ENCODE results near the gene SPG11. TPM values are rescaled to one million over a fixed set of nuclear protein-coding genes. Genes with fewer than 3 reads are reported as not detected.
"Not testable (repeated sequence)": the region's sequence is repeated elsewhere in the genome, so short reads cannot be mapped to it uniquely, and the experiment has no call there.

SPG11 gene
- total and polyA plus RNA-seq, 10 of the 15 experiments (the other 5 are each of a cell fraction or from before 2014, with no cell fraction given) = 22.1 to 85.1 (median 47.2) TPM

DNA sequence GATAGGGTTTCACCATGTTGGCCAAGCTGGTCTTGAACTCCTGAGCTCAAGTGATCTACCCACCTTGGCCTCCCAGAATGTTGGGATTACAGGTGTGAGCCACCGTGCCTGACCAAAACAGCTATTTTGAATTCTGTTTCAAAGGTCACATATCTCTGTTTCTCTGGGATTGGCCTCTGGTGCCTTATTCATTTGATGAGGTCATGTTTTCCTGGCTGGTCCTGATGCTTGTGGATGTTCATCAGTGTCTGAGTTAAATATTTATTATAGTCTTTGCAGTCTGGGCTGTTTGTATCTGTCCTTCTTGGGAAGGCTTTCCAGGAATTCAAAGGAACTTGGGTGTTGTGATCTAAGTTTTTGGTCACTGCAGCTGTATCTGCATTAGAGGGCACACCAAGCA lies 42.5 kb upstream of the SPG11 start:
- FAIRE-seq (no peak), ATAC-seq (no peak), DNase-seq (ENCODE audit: low read depth, low spot score) (no peak)
- RAD21 ChIA-PET (ENCODE audit: unreplicated experiment) = interaction anchor here (14.2 to 18.4 kb wide), 2 partner anchors 23 to 39 kb away, joined by 231 to 653 read pairs; partner anchors contain the start of genes SPG11 and TRIM69
- SMC1A ChIA-PET (ENCODE audit: uncharacterized antibody, unreplicated experiment) = interaction anchor here (0.7 to 19.0 kb wide), 7 partner anchors 15 to 121 kb away, joined by 3 to 637 read pairs (median 3); partner anchors contain the start of genes SPG11 and TRIM69
- no peaks in the 10 kb centered on the region for H3K4me1 ChIP-seq (ENCODE audit: control insufficient read depth, insufficient read depth, low read length)
- intact Hi-C loops (cut with micrococcal nuclease; ENCODE audit: unreplicated experiment) = no loop called here
- H3K79me2 ChIP-seq (ENCODE audit: control insufficient read depth, insufficient read depth, low read length) = peaks cover 24% of the 10 kb centered on the region
- CTCF ChIA-PET = interaction anchor here (0.7 to 14.3 kb wide), 8 partner anchors 10 to 458 kb away, joined by 3 to 278 read pairs (median 4); partner anchors contain the start of genes SORD, SPG11 and TRIM69
- POLR2A ChIA-PET = interaction anchor here (2.0 to 24.8 kb wide), 2 partner anchors 8 to 26 kb away, joined by 6 to 718 read pairs; partner anchors contain the start of gene TRIM69
- no peaks in the 10 kb centered on the region for H3K27me3 ChIP-seq (replicated peaks in 1 of 2; ENCODE audit: control insufficient read depth in 2 of 2, insufficient read depth in 2 of 2, low read length in 1 of 2)
- no peak for TF ChIP-seq SREBF1 (IDR thresholded peaks at IDR 0.05; ENCODE audit: low read length)
- no peak overlapping the region for H2AFZ ChIP-seq (ENCODE audit: control insufficient read depth, low read depth, low read length)
- no TSS peak for BruUV-seq (replicated peaks)
- H3K4me3 ChIP-seq = no peak overlapping the region
- H3K4me2 ChIP-seq (ENCODE audit: control insufficient read depth, insufficient read depth) = no peak overlapping the region
- 100% methylated on average over 1 of the region's 1 CpG for WGBS (ENCODE audit: insufficient coverage, insufficient replicate concordance, low lambda C conversion rate, missing lambda C conversion rate)
- H3K9me3 ChIP-seq (replicated peaks; ENCODE audit: control insufficient read depth, insufficient read depth, low read length) = peaks cover 5% of the 10 kb centered on the region; the same call in 1 of the 3 replicates
- H3K9ac ChIP-seq (ENCODE audit: control insufficient read depth, insufficient read depth, low read length) = no peak overlapping the region
- H4K20me1 ChIP-seq (ENCODE audit: control insufficient read depth, insufficient read depth) = no peaks in the 10 kb centered on the region
- in situ Hi-C loops (cut with MboI) = no loop called here
- no peak overlapping the region for H3K27ac ChIP-seq (ENCODE audit: control insufficient read depth, insufficient read depth)
- peaks cover 0 to 2% of the 10 kb centered on the region in 2 experiments; a peak in 1 of 4 replicates for H3K36me3 ChIP-seq (ENCODE audit: control insufficient read depth in 2 of 2, insufficient read depth in 2 of 2, low read length in 1 of 2)

GRCh38 chr15:44700676-44701075 lies 37.2 kb upstream of the SPG11 start:
- POLR2A ChIA-PET; H3K27me3 ChIP-seq (replicated peaks in 1 of 2; ENCODE audit: control insufficient read depth in 2 of 2, insufficient read depth in 2 of 2, low read length in 1 of 2); RAD21 ChIA-PET (ENCODE audit: unreplicated experiment); ATAC-seq; DNase-seq (ENCODE audit: low read depth, low spot score); H3K27ac ChIP-seq (ENCODE audit: control insufficient read depth, insufficient read depth); BruUV-seq (replicated peaks); H3K4me1 ChIP-seq (ENCODE audit: control insufficient read depth, insufficient read depth, low read length); H3K4me3 ChIP-seq; H2AFZ ChIP-seq (ENCODE audit: control insufficient read depth, low read depth, low read length); in situ Hi-C loops (cut with MboI); H4K20me1 ChIP-seq (ENCODE audit: control insufficient read depth, insufficient read depth); intact Hi-C loops (cut with micrococcal nuclease; ENCODE audit: unreplicated experiment); H3K36me3 ChIP-seq (ENCODE audit: control insufficient read depth in 2 of 2, insufficient read depth in 2 of 2, low read length in 1 of 2); FAIRE-seq; H3K4me2 ChIP-seq (ENCODE audit: control insufficient read depth, insufficient read depth); H3K9ac ChIP-seq (ENCODE audit: control insufficient read depth, insufficient read depth, low read length); H3K79me2 ChIP-seq (ENCODE audit: control insufficient read depth, insufficient read depth, low read length); H3K9me3 ChIP-seq (replicated peaks; ENCODE audit: control insufficient read depth, insufficient read depth, low read length): not testable (repeated sequence)
- ChIA-PET SMC1A (ENCODE audit: uncharacterized antibody, unreplicated experiment) (interaction anchor here (1.0 kb wide), 1 partner anchor 44 kb away, joined by 3 read pairs; no protein-coding TSS in a partner anchor), CTCF (interaction anchor here (0.8 to 1.2 kb wide), 2 partner anchors 8 to 38 kb away, joined by 3 read pairs; no protein-coding TSS in a partner anchor)
- peak; percentile 31; the same call in 1 of the 2 replicates for TF ChIP-seq JUNB (IDR thresholded peaks at IDR 0.05)
